ENCODE data around the gene PELI2. TPM values are rescaled to one million over a fixed set of nuclear protein-coding genes. Genes with fewer than 3 reads are reported as not detected.

The PELI2 gene
- total RNA-seq, 1 donor from 2014 or later = 40.6 TPM

DNA sequence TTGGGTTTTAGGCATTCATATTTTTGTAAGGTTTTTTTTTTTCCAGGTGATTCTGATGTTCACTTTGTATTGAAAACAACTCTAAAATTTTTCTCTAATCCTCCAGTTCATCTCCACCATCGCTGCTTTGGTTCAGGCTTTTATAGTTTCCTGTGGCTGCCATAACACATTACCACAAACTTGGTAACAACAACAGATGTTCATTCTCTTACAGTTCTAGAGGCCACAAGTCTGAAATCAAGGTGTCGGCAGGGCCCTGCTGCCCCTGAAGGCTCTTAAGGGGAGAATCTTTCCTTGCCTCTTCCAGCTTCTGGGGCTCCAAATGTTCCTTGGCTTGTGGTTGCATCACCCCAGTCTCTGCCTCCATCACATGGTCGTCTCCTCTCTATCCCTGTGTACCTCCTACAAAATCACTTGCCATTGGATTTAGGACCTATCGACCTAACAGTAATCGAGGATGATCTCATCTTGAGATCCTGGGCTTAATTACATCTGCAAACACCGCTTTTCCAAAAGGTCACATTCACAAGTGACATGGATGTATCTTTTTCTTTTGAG lies 55.2 kb downstream of the PELI2 start:
- no peak overlapping the region for H3K27ac Mint-ChIP-seq (ENCODE audit: unreplicated experiment)
- TF ChIP-seq, protein P1, sequence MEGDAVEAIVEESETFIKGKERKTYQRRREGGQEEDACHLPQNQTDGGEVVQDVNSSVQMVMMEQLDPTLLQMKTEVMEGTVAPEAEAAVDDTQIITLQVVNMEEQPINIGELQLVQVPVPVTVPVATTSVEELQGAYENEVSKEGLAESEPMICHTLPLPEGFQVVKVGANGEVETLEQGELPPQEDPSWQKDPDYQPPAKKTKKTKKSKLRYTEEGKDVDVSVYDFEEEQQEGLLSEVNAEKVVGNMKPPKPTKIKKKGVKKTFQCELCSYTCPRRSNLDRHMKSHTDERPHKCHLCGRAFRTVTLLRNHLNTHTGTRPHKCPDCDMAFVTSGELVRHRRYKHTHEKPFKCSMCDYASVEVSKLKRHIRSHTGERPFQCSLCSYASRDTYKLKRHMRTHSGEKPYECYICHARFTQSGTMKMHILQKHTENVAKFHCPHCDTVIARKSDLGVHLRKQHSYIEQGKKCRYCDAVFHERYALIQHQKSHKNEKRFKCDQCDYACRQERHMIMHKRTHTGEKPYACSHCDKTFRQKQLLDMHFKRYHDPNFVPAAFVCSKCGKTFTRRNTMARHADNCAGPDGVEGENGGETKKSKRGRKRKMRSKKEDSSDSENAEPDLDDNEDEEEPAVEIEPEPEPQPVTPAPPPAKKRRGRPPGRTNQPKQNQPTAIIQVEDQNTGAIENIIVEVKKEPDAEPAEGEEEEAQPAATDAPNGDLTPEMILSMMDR (IDR thresholded peaks at IDR 0.05; ENCODE audit: unreplicated experiment) = no peak
- no peak for DNase-seq (ENCODE audit: low spot score)
- peaks cover 30% of the 10 kb centered on the region for H3K4me1 Mint-ChIP-seq (ENCODE audit: unreplicated experiment)
- H3K27me3 Mint-ChIP-seq (ENCODE audit: unreplicated experiment) = peaks cover 2% of the 10 kb centered on the region
- H3K4me3 Mint-ChIP-seq (ENCODE audit: unreplicated experiment) = peak overlapping the region; percentile 38
- H3K9me3 Mint-ChIP-seq (ENCODE audit: unreplicated experiment) = no peaks in the 10 kb centered on the region
- peaks cover 6% of the 10 kb centered on the region for H3K36me3 Mint-ChIP-seq (ENCODE audit: low read depth, unreplicated experiment)

DNA sequence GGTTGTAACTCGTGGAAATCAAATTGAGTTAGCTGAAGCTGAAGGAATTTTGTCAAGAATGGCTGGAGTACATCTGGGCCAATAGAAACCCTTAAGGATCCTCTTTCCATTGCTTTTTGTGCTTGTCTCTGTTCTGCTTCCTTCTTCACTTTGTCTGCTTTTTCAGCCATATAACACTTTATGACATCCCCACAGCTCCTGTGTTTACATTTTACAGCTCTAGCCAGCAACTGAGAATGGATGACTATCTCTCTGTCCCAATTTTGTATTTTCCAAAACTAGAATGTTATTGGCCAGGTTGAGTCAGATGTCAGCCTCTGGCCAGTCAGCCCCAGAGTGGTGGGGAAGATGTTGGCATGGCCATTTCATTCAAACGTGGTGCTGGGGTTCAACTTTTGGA lies 57.6 kb downstream of the PELI2 start:
- H3K27ac Mint-ChIP-seq (ENCODE audit: unreplicated experiment) = no peak overlapping the region
- peaks cover 2% of the 10 kb centered on the region for H3K27me3 Mint-ChIP-seq (ENCODE audit: unreplicated experiment)
- no peaks in the 10 kb centered on the region for H3K9me3 Mint-ChIP-seq (ENCODE audit: unreplicated experiment)
- DNase-seq (ENCODE audit: low spot score) = no peak
- peaks cover 8% of the 10 kb centered on the region for H3K36me3 Mint-ChIP-seq (ENCODE audit: low read depth, unreplicated experiment)
- peaks cover 48% of the 10 kb centered on the region for H3K4me1 Mint-ChIP-seq (ENCODE audit: unreplicated experiment)
- H3K4me3 Mint-ChIP-seq (ENCODE audit: unreplicated experiment) = no peak overlapping the region
- TF ChIP-seq, protein P1 (IDR thresholded peaks at IDR 0.05; ENCODE audit: unreplicated experiment) = no peak

DNA sequence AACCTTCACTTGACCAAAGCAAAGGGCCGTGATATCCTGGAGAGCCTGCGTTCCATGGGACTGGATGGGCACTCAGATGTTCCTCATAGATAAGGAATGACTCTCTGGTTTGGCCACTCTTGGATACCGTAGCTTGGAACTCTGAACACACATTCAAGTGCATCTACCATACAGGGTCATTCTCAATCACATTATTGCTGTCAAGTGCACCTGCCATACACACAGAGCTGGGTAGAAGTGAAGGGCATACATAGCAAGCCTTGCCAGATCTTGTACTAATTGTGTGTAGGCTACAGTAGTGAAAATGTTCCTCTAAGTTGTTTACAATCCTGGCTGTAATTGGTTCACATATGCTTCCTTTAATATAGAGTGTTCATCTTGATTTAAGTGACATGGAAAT lies 58.3 kb downstream of the PELI2 start:
- TF ChIP-seq, protein P1 (IDR thresholded peaks at IDR 0.05; ENCODE audit: unreplicated experiment) = no peak
- peaks cover 2% of the 10 kb centered on the region for H3K27me3 Mint-ChIP-seq (ENCODE audit: unreplicated experiment)
- no peaks in the 10 kb centered on the region for H3K9me3 Mint-ChIP-seq (ENCODE audit: unreplicated experiment)
- H3K4me3 Mint-ChIP-seq (ENCODE audit: unreplicated experiment) = no peak overlapping the region
- H3K27ac Mint-ChIP-seq (ENCODE audit: unreplicated experiment) = no peak overlapping the region
- peaks cover 12% of the 10 kb centered on the region for H3K36me3 Mint-ChIP-seq (ENCODE audit: low read depth, unreplicated experiment)
- no peak for DNase-seq (ENCODE audit: low spot score)
- peaks cover 50% of the 10 kb centered on the region for H3K4me1 Mint-ChIP-seq (ENCODE audit: unreplicated experiment)

DNA sequence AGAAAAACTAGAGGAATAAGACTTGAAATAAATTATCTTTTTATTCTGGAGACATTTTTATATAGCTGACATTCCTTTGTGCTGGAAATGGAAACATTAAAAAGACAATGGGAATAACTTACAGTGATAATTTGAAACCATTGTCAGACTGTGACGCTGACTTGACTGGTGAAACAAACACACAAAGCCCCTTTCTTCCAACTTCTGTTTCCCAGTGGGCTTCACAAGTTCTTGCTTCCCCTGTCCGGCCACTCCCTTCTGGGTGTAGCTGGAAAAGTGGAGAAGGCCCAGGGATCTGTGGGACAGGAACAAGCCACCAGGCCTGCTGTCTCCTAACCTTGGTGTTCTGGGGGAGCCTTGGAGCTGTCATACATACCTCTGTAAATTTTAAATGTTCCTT lies 58.8 kb downstream of the PELI2 start:
- H3K36me3 Mint-ChIP-seq (ENCODE audit: low read depth, unreplicated experiment) = peaks cover 12% of the 10 kb centered on the region
- H3K27ac Mint-ChIP-seq (ENCODE audit: unreplicated experiment) = no peak overlapping the region

More for the DNA sequence above, 58.8 kb downstream of the PELI2 start:
- no peak overlapping the region for H3K4me3 Mint-ChIP-seq (ENCODE audit: unreplicated experiment)
- no peak for DNase-seq (ENCODE audit: low spot score)
- H3K4me1 Mint-ChIP-seq (ENCODE audit: unreplicated experiment) = peaks cover 49% of the 10 kb centered on the region
- H3K27me3 Mint-ChIP-seq (ENCODE audit: unreplicated experiment) = peaks cover 2% of the 10 kb centered on the region
- no peaks in the 10 kb centered on the region for H3K9me3 Mint-ChIP-seq (ENCODE audit: unreplicated experiment)
- TF ChIP-seq, protein P1 (IDR thresholded peaks at IDR 0.05; ENCODE audit: unreplicated experiment) = no peak

Data from endothelial cell (in vitro differentiated cells).